KMS-11 (cell line): ENCODE data around the gene PTBP2.

Source experiments
- H2AFZ ChIP-seq: fragments of 200-600 bp; sonication (generic); 2 replicates; pipeline ENCODE4 v1.6.1; 2016; ENCODE audit warnings: antibody characterized with exemption, mixed run types, low read depth
- H3K27ac ChIP-seq: fragments of 200-600 bp; sonication (generic); 2 replicates; pipeline ENCODE4 v1.6.1; 2016; ENCODE audit warnings: mild to moderate bottlenecking, mixed run types
- H3K27me3 ChIP-seq: fragments of 200-600 bp; sonication (generic); 2 replicates; pipeline ENCODE4 v1.6.1; 2017; ENCODE audit warnings: mild to moderate bottlenecking, low read depth, mixed run types, moderate library complexity; ENCODE audit not compliant: insufficient read depth
- H3K36me3 ChIP-seq: fragments of 200-600 bp; sonication (generic); 2 replicates; pipeline ENCODE4 v1.6.1; 2017; ENCODE audit warnings: mild to moderate bottlenecking, mixed run types; ENCODE audit not compliant: insufficient read depth
- H3K4me1 ChIP-seq: fragments of 200-600 bp; sonication (generic); 2 replicates; pipeline ENCODE4 v1.6.1; 2016; ENCODE audit warnings: mild to moderate bottlenecking, low read depth, mixed run types; ENCODE audit not compliant: poor library complexity, severe bottlenecking
- H3K4me2 ChIP-seq: fragments of 200-600 bp; sonication (generic); 2 replicates; pipeline ENCODE4 v1.7.0; 2016; ENCODE audit warnings: mild to moderate bottlenecking, mixed run types
- H3K4me3 ChIP-seq: fragments of 200-600 bp; sonication (generic); IDR thresholded peaks from 2 replicates; pipeline ENCODE4 v1.6.1; 2017; ENCODE audit warnings: low read depth, low read length, mixed read lengths; ENCODE audit not compliant: insufficient read depth
- H3K79me2 ChIP-seq: fragments of 200-600 bp; sonication (generic); 2 replicates; pipeline ENCODE4 v1.6.1; 2016; ENCODE audit warnings: low read depth, mixed run types; ENCODE audit not compliant: insufficient read depth
- H3K9ac ChIP-seq: fragments of 200-600 bp; sonication (generic); 2 replicates; pipeline ENCODE4 v1.6.1; 2016; ENCODE audit warnings: mild to moderate bottlenecking, mixed run types
- H4K20me1 ChIP-seq: fragments of 200-600 bp; sonication (generic); 2 replicates; pipeline ENCODE4 v1.6.1; 2016; ENCODE audit warnings: mild to moderate bottlenecking, mixed run types; ENCODE audit not compliant: insufficient read depth
- TF ChIP-seq, protein P1 (sequence below): fragments of 200-600 bp; sonication (generic); conservative IDR thresholded peaks from 2 replicates; pipeline ENCODE4 v1.6.1; 2017; ENCODE audit warnings: low read depth, mild to moderate bottlenecking, antibody characterized with exemption, low read length, moderate library complexity, mixed read lengths

The PTBP2 gene

DNA sequence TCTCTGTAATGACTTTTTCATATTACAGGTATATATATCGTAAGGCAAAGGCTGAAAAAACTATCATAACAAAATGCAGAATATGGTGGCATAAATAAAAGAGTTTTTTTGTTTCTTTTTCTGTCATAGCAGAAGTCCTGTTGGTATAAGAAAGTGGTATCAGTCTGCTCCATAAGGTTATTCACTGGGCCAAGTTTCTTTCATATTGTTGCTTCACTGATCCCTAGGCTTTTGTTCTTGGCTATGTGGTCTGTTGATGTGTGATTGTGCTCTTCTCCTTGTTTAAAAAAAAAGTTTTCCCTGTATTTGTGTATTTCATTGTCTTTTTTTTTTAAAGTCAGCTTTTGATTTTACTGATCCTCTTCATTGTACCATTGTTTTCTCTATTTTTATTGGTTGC lies 26.0 kb downstream of the PTBP2 start:
- TF ChIP-seq, protein P1, sequence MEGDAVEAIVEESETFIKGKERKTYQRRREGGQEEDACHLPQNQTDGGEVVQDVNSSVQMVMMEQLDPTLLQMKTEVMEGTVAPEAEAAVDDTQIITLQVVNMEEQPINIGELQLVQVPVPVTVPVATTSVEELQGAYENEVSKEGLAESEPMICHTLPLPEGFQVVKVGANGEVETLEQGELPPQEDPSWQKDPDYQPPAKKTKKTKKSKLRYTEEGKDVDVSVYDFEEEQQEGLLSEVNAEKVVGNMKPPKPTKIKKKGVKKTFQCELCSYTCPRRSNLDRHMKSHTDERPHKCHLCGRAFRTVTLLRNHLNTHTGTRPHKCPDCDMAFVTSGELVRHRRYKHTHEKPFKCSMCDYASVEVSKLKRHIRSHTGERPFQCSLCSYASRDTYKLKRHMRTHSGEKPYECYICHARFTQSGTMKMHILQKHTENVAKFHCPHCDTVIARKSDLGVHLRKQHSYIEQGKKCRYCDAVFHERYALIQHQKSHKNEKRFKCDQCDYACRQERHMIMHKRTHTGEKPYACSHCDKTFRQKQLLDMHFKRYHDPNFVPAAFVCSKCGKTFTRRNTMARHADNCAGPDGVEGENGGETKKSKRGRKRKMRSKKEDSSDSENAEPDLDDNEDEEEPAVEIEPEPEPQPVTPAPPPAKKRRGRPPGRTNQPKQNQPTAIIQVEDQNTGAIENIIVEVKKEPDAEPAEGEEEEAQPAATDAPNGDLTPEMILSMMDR, result no peak
- Histone ChIP-seq H3K36me3 (no peaks in the 10 kb centered on the region), H2AFZ (no peak overlapping the region), H3K4me2 (no peak overlapping the region), H3K4me1 (no peaks in the 10 kb centered on the region), H3K9ac (no peak overlapping the region), H3K27ac (no peak overlapping the region), H4K20me1 (no peaks in the 10 kb centered on the region), H3K79me2 (peaks cover 41% of the 10 kb centered on the region), H3K27me3 (no peaks in the 10 kb centered on the region), H3K4me3 (no peak overlapping the region)

DNA sequence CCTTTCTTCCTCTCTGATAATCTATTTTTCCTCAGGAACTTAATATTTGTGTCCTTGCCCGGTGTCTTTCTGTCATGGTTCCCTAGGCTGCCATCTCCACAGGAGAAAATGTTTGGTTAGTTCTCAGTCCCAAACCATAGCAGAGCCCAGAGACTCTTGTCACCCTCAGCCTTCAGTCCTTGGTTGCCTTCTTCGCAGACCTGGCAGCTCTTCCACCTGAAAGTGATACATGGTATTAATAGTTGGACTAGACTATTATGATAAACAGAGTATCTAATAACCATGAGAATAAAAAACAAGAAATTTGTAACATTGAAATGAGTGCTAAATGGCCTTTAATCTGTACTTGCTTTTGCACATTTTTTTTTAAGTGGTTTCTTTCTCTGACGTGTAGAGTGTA lies 26.5 kb downstream of the PTBP2 start:
- no peaks in the 10 kb centered on the region for H3K27me3 ChIP-seq
- H3K4me1 ChIP-seq, result no peaks in the 10 kb centered on the region
- H4K20me1 ChIP-seq, result no peaks in the 10 kb centered on the region
- no peaks in the 10 kb centered on the region for H3K36me3 ChIP-seq
- no peak overlapping the region for H2AFZ ChIP-seq
- peaks cover 36% of the 10 kb centered on the region for H3K79me2 ChIP-seq
- no peak overlapping the region for H3K27ac ChIP-seq
- H3K9ac ChIP-seq, result no peak overlapping the region
- TF ChIP-seq, protein P1, result no peak
- H3K4me2 ChIP-seq, result no peak overlapping the region
- no peak overlapping the region for H3K4me3 ChIP-seq

DNA sequence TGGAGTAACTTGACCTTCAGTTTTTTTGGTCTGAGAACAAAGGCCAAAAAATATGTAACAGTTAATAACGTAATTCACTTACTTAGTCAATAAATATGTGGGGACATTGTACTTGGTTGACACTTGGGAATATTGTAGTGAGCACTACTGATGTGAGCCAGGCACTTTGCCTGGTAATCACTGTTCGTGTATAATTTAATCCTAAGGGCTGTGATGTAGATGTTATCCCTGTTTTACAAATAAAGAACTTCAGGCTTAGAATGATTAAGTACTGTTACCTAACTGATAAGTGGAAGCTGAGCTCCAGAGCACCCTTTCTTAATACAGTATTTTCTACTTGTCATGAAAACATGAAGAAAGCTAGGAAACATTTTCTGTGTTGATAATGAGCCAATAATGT lies 28.0 kb downstream of the PTBP2 start:
- H4K20me1 ChIP-seq, result no peaks in the 10 kb centered on the region
- no peaks in the 10 kb centered on the region for H3K36me3 ChIP-seq
- no peak overlapping the region for H3K27ac ChIP-seq
- H3K79me2 ChIP-seq, result peaks cover 26% of the 10 kb centered on the region; the same call in 1 of the 2 replicates
- no peaks in the 10 kb centered on the region for H3K27me3 ChIP-seq
- TF ChIP-seq, protein P1, result no peak
- no peaks in the 10 kb centered on the region for H3K4me1 ChIP-seq
- H3K4me2 ChIP-seq, result no peak overlapping the region
- no peak overlapping the region for H3K9ac ChIP-seq
- H2AFZ ChIP-seq, result no peak overlapping the region
- H3K4me3 ChIP-seq, result no peak overlapping the region

DNA sequence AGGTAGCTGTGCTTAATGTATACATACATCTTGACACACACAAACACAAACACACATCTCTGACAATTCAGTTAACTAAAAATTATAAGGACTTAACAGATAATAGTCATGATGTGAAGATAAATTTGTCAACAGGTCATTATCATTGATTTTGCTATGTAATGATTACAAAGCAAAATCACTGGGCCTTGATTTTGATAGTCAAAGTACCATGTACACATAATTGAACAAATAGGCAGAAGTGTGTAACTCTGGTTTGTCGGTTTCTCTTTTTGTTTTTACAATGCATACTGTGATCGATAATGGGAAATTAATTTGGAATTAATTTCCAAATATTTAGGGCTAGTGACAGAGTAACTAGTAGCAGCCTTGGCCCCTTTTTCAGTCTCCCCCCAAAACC lies 30.8 kb downstream of the PTBP2 start:
- H3K27me3 ChIP-seq, result no peaks in the 10 kb centered on the region
- no peaks in the 10 kb centered on the region for H3K4me1 ChIP-seq
- H2AFZ ChIP-seq, result no peak overlapping the region
- H4K20me1 ChIP-seq, result no peaks in the 10 kb centered on the region
- H3K36me3 ChIP-seq, result no peaks in the 10 kb centered on the region
- no peak overlapping the region for H3K4me3 ChIP-seq
- H3K79me2 ChIP-seq, result peaks cover 9% of the 10 kb centered on the region; the same call in 1 of the 2 replicates
- no peak overlapping the region for H3K27ac ChIP-seq
- H3K9ac ChIP-seq, result no peak overlapping the region
- no peak overlapping the region for H3K4me2 ChIP-seq
- TF ChIP-seq, protein P1, result no peak
